ENCODE measurements around the gene SSR2.

GRCh38 chr1:155978325-155978972 is 42.3 kb downstream of the SSR2 start, which contains the start of gene ARHGEF2:
- TF ChIP-seq CTCF (IDR thresholded peaks at IDR 0.05; ENCODE audit: insufficient read depth, low read length, poor library complexity, severe bottlenecking) = peak; percentile 59
- no peak for TF ChIP-seq EZH2phosphoT487 (conservative IDR thresholded peaks at IDR 0.05; ENCODE audit: low read length)
